HUES64 (cell line): ENCODE results near the gene FBXO24.
A peak's percentile ranks its signal among the peaks of the same experiment; 100 is the strongest.

Source experiments
- H3K27ac ChIP-seq: 2 replicates; pipeline ENCODE4 v1.7.0; 2013; ENCODE audit warnings: low read depth, low read length, inconsistent platforms
- H3K27me3 ChIP-seq: 2 replicates; pipeline ENCODE4 v1.6.1; 2013; ENCODE audit warnings: mild to moderate bottlenecking, low read length; ENCODE audit not compliant: insufficient read depth
- H3K36me3 ChIP-seq: 2 replicates; pipeline ENCODE4 v1.6.1; 2013; ENCODE audit warnings: mild to moderate bottlenecking, low read length; ENCODE audit not compliant: insufficient read depth
- H3K4me1 ChIP-seq: 2 replicates; pipeline ENCODE4 v1.6.1; 2013; ENCODE audit warnings: mild to moderate bottlenecking, low read length, moderate library complexity; ENCODE audit not compliant: insufficient read depth
- H3K4me3 ChIP-seq: 2 replicates; pipeline ENCODE4 v1.5.1; 2013; ENCODE audit warnings: mild to moderate bottlenecking, low read length, moderate library complexity
- H3K9ac ChIP-seq: 2 replicates; pipeline ENCODE4 v1.6.1; 2013; ENCODE audit warnings: mild to moderate bottlenecking, low read depth, low read length
- H3K9me3 ChIP-seq: 2 replicates; pipeline ENCODE4 v1.6.1; 2013; ENCODE audit warnings: low read depth, low read length; ENCODE audit not compliant: insufficient read depth
- WGBS: fragments of 150-250, 120-280 bp; methylation state at CpG from one replicate; pipeline ENCODE4 v1.1.7; 2013; ENCODE audit warnings: missing lambda C conversion rate; 5-methylcytosine and 5-hydroxymethylcytosine counted together

The FBXO24 gene

DNA sequence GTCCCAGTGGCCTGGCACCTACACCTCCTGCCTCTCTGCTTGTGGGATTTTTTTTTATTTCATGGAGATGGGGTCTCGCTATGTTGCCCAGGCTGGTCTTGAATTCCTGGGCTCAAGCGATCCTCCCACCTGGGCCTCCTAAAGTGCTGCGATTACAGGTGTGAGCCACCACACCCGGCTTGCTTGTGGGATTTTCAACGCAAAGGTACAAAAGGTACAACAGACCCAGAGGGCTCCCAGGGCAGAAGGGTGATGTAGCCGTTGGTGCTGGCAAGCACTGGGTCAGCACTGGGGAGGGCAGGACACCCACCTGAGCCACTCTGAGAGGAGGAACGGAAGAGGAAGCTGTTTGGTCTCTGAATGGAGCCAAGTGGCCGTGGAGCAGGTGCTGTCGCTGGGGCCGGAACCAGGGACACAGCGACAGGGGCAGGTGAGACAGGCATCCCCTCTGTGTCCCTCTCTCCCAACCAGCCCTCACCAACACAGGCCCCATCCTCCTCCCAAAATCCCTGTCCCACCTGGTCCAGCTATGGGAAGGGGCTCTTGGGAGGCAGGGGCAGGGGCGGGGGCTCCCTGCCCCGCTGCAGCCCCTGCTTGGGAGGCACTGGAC lies 9.6 kb upstream of the FBXO24 start:
- peaks cover 57% of the 10 kb centered on the region for H3K36me3 ChIP-seq

DNA sequence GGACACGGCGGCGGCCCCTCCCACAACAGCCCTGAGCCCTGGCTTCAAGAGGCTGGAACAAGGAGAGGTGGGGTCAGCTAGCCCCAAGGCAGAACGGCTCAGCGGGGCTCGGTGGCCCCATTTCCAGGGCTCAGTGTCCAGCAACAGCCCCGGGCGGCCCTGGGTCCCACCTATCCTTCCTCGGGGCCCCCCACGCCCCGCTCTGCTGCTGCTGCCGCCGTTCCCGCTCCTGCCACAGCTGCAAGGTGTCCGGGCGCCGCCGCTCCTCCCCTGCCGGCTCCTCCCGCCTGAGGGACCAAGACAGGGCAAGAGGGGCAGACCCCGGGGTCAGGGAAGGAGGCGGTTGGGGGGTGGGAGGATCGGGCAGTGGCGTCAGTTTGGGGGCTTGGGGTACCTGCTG lies 9.0 kb upstream of the FBXO24 start:
- Histone ChIP-seq H3K27ac (no peak overlapping the region), H3K27me3 (no peaks in the 10 kb centered on the region), H3K4me1 (peaks cover 1% of the 10 kb centered on the region), H3K4me3 (no peak overlapping the region), H3K36me3 (peaks cover 63% of the 10 kb centered on the region), H3K9me3 (no peaks in the 10 kb centered on the region), H3K9ac (no peak overlapping the region)
- 95% methylated on average over 24 of the region's 24 CpGs for WGBS

More for the DNA sequence above, 9.6 kb upstream of the FBXO24 start:
- WGBS = 94% methylated on average over 13 of the region's 13 CpGs
- H3K9ac ChIP-seq = no peak overlapping the region
- H3K4me1 ChIP-seq = peaks cover 8% of the 10 kb centered on the region
- peaks cover under 1% of the 10 kb centered on the region; the same call in 1 of the 2 replicates for H3K27me3 ChIP-seq
- H3K27ac ChIP-seq = no peak overlapping the region
- no peaks in the 10 kb centered on the region for H3K9me3 ChIP-seq
- H3K4me3 ChIP-seq = no peak overlapping the region

DNA sequence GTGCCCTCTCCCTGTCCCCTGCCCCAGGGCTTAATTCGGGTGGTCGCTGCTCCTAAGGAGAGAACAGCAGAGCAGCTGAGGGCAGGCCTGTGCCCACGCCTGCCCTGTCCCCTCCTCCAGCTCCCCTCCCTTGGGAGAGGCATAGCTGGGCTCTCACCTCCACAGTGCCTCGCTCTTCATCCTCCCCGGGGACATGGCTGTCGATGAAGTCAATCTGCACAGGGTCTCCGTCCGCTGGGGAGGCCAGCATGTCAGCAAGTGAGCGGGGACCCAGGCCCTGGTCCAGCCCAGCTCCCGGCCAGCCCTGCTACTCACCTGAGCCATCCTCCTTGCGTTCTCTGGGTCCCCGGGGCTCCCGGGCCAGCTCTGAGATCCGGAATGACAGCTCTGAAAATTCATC lies 8.6 kb upstream of the FBXO24 start:
- Histone ChIP-seq H3K4me1 (no peaks in the 10 kb centered on the region), H3K9me3 (no peaks in the 10 kb centered on the region), H3K9ac (no peak overlapping the region), H3K27me3 (no peaks in the 10 kb centered on the region), H3K27ac (no peak overlapping the region), H3K36me3 (peaks cover 66% of the 10 kb centered on the region), H3K4me3 (no peak overlapping the region)
- WGBS = 94% methylated on average over 14 of the region's 14 CpGs

DNA sequence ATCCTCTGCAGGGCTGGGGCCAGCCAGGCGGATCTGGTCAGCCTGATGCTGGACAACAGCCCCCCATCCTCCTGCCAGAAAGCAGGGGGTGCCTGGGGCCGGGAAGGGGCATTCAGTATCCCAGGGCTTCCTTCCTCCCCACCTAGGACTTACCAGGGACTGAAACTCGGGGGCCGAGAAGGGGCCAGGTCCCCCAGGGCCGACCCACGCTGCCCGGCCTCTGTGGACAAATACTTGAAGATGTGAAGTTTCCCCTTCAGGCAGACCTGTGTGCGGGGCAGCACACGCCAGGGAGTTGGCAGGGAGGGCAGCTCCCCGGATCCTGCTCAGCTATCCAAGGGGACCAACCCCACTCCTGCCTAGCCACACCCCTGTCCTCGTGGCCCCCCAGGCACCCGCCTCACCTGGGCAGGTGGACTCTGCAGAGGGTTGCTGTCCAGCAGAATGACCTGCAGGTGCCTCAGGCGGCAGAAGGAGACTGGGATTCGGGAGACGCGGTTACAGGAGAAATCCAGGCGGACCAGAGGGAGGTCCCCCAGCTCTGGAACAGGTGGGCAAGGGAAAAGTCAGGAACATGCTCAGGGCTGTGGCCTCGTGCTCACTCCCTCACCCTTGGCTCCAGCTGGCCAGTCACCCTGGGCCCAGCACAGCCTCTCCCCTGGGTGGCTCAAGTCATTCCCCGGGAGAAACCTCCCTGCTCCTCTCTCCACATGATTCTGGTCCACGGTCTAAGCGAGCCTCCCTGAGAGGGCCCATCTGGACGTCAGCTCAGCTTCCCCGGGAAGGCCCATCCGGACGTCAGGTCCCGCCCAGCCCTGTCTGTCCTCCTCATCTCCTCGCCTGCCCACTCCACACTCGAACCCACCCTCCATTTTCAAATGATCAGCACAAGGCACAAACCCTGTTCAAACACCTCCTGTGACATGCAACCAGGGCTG lies 7.6 kb upstream of the FBXO24 start:
- peaks cover 1% of the 10 kb centered on the region; the same call in 1 of the 2 replicates for H3K4me1 ChIP-seq
- no peak overlapping the region for H3K9ac ChIP-seq
- no peak overlapping the region for H3K4me3 ChIP-seq
- H3K27me3 ChIP-seq = no peaks in the 10 kb centered on the region
- no peak overlapping the region for H3K27ac ChIP-seq
- H3K9me3 ChIP-seq = no peaks in the 10 kb centered on the region
- peaks cover 67% of the 10 kb centered on the region for H3K36me3 ChIP-seq
- WGBS = 93% methylated on average over 28 of the region's 28 CpGs

DNA sequence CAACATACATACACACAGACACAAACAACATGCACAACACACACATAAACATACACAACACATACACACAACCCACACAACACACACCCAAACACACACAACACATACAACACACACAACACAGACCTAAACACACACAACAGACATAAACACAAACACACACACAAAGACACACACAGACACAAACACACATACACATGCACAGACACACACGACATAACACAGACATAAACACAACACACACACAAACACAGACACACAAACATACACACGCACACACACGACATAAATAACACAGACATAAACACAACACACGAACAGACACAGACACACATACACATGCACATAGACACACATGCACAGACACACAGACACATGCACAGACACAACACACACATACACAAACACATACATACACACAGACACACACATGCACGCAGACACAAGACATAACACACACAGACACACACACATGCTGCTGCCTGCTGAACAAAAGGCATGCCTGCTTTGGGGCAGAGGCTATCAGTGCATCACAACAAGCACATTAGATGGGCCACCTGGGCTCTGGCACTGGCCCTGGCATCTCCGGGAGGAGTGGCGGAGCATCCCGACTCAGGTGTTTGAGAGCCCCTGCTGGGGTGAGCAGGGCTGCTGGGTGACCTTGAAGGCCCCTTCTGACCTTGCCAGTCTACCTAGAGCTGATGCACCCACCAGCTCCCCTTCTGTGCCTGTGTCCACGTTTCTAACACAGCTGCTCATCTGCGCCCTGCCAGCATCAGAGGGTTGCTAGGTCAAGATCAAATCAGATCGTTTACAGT lies 5.5 kb upstream of the FBXO24 start:
- Histone ChIP-seq H3K9me3 (no peaks in the 10 kb centered on the region), H3K36me3 (peaks cover 61% of the 10 kb centered on the region), H3K4me3 (no peak overlapping the region), H3K4me1 (peaks cover 14% of the 10 kb centered on the region; the same call in 1 of the 2 replicates), H3K9ac (no peak overlapping the region), H3K27ac (no peak overlapping the region), H3K27me3 (no peaks in the 10 kb centered on the region)
- WGBS = 92% methylated on average over 11 of the region's 11 CpGs

DNA sequence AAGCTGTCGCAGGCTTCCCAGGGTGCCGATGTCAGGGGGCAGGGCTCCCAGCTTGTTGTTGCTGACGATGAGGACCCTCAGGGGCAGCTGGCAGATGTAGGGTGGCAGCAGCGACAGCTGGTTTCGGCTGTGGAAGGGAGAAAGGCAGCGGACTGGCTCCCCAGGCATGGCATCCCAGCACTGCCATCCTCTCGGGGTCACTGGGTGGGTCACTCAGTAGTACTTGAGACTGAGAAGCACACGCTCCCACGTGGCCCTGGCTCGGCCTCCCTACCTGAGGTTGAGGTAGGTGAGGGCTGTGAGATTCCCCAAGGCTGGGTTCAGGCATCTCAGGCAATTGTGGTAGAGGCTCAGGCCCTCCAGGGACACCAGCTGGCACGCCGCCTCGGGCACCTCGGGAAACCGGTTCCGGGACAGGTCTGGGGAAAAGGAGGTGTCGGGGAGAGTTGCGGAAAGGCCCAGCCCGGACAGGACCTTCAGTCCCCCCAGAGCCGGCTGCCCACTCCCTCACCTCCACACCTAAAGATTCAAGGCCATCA lies 4.0 kb upstream of the FBXO24 start:
- H3K36me3 ChIP-seq = peaks cover 48% of the 10 kb centered on the region
- no peaks in the 10 kb centered on the region for H3K9me3 ChIP-seq
- H3K27me3 ChIP-seq = no peaks in the 10 kb centered on the region
- H3K27ac ChIP-seq = no peak overlapping the region
- peaks cover 14% of the 10 kb centered on the region; the same call in 1 of the 2 replicates for H3K4me1 ChIP-seq
- WGBS = 96% methylated on average over 20 of the region's 20 CpGs
- no peak overlapping the region for H3K9ac ChIP-seq
- H3K4me3 ChIP-seq = no peak overlapping the region

DNA sequence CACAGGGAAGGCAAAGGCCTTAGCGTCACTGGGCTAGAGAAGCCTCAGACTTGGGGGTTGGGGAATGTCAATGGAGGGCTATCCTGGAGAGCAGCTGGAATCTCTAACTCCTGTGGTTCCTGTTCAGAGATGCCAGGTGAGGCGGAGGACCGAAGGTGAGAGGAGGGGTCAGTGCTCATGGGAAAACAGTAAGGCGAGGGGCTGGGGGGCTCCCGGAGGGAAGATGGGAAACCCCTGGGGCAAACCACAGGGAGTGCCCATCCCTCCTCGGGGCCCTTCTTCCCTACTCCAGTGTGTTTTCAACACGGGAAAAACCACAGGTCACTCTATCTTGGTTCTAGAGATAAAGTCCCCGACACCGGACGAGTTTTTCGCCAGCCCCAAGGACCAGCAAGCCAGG lies 3.5 kb upstream of the FBXO24 start:
- Histone ChIP-seq H3K36me3 (peaks cover 46% of the 10 kb centered on the region), H3K27ac (no peak overlapping the region), H3K9me3 (no peaks in the 10 kb centered on the region), H3K4me1 (peaks cover 14% of the 10 kb centered on the region; the same call in 1 of the 2 replicates), H3K9ac (no peak overlapping the region), H3K27me3 (no peaks in the 10 kb centered on the region), H3K4me3 (no peak overlapping the region)
- 90% methylated on average over 11 of the region's 11 CpGs for WGBS

DNA sequence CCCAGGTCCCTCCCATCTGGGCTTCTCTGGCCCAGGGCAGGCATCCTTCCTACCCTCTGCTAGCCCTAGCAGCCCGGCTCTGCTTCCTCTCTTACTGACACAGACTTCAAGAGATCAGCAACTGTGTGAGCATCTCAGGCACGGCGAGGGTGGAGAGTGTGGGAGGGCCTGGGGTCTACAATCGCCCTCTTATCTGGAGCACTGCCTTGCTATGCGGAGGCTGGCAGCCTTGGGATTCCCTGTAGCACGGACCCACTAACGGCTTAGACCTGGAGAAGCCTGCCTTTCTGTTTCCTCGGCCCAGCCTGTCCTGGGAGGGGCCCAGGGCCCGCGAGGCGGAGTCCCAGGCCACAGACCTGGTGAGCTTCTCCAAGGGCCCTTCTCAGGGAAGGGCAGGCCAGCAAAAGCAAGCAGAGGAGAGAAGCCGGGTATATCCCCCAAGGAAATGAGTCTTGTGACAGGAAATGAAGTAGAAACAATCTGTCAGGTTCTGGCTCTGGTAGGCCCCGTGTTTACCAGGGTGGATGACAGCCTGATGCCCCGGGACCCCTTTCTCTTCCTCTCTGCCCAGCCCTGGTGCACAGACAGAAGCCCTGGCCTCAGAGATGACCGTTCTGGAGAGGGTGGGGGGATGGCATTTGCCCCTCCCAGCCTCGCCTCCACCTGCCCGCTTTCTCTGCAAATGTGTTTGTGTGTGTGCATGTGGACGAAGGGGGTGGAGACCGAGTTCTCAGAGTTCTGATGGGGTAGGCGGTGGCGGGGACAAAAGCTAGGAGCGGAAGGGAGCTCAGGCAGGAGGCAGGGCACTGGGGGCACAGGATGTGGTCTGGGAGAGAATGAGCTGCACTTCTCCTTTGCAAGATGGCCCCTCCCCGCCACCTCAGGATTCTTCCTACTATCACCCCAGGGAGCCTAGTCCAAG lies 2.7 kb upstream of the FBXO24 start:
- peak overlapping the region; percentile 50; the same call in 1 of the 2 replicates for H3K27ac ChIP-seq
- H3K36me3 ChIP-seq = peaks cover 38% of the 10 kb centered on the region

DNA sequence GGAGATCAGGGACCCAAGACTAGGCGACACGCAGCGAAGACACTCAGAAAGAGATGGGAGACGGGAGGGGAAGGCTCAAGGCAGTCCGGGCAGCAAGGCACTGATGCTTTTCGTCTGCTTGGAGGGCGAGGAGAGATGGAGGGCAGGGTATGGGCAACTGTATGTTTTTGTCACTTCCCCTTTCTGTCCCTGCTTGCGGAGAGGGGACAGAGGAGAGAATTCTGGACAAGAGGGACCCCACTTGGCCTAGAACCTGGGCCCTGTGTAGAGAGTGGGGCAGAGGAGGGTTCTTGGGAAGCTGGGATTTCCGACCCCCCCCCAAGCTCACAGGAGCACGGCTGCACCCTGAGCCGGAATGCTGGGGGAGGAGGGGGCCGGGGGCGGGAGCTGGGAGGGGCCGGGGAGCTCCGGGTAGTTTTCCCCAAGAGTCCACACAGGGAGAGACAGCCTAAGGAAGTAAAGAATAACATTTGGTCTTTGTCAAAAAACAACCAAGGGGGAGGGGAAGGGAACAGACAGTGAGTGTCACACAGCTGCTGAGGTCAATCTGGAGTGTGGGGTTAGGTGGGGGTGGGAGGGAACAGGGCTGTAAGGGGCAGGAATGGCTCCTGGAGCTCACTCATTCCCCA lies 2.0 kb upstream of the FBXO24 start:
- Histone ChIP-seq H3K4me3 (peak overlapping the region; percentile 84), H3K9me3 (no peaks in the 10 kb centered on the region), H3K27ac (peak overlapping the region; percentile 95; the same call in 1 of the 2 replicates), H3K4me1 (peaks cover 15% of the 10 kb centered on the region; the same call in 1 of the 2 replicates), H3K9ac (0 out of 2 replicates have a peak overlapping the region, but pooled peaks have one; percentile 90), H3K27me3 (no peaks in the 10 kb centered on the region), H3K36me3 (peaks cover 31% of the 10 kb centered on the region)
- WGBS = 25% methylated on average over 12 of the region's 15 CpGs

More for the DNA sequence above, 2.7 kb upstream of the FBXO24 start:
- 56% methylated on average over 23 of the region's 23 CpGs for WGBS
- peaks cover 14% of the 10 kb centered on the region; the same call in 1 of the 2 replicates for H3K4me1 ChIP-seq
- H3K27me3 ChIP-seq = no peaks in the 10 kb centered on the region
- peak overlapping the region; percentile 28 for H3K4me3 ChIP-seq
- H3K9ac ChIP-seq = 0 out of 2 replicates have a peak overlapping the region, but pooled peaks have one; percentile 13
- H3K9me3 ChIP-seq = no peaks in the 10 kb centered on the region
